GM23338 (cell line): Measurements from ENCODE around the gene SPAAR. TPM values are rescaled to one million over a fixed set of nuclear protein-coding genes. Genes with fewer than 3 reads are reported as not detected.

ENCODE experiments used
- ATAC-seq: fragments of 200-7000 bp; cut with Tn5 transposase; 3 replicates; pipeline ENCODE4 v1.9.1; 2020
- DNase-seq: peaks from one replicate; pipeline ENCODE4 v3.0.0-alpha.2; 2015; ENCODE audit warnings: low spot score
- H2AFZ ChIP-seq: fragments of 200-600 bp; sonication (generic); 2 replicates; pipeline ENCODE4 v1.8.0; 2016; ENCODE audit warnings: antibody characterized with exemption, mild to moderate bottlenecking, moderate library complexity
- H3F3A ChIP-seq: fragments of 200-600 bp; sonication (generic); replicated peaks from 2 replicates; pipeline ENCODE4 v1.8.0; 2017; ENCODE audit warnings: antibody characterized with exemption, mixed run types, low read depth
- H3K27ac ChIP-seq: fragments of 200-600 bp; sonication (generic); 2 replicates; pipeline ENCODE4 v1.6.1; 2016; ENCODE audit warnings: low read depth
- H3K27me3 ChIP-seq: fragments of 200-600 bp; sonication (generic); 2 replicates; pipeline ENCODE4 v1.8.0; 2016; ENCODE audit warnings: mild to moderate bottlenecking, mixed run types, moderate library complexity; ENCODE audit not compliant: insufficient read depth
- H3K36me3 ChIP-seq: fragments of 200-600 bp; sonication (generic); 2 replicates; pipeline ENCODE4 v1.8.0; 2016; ENCODE audit warnings: mild to moderate bottlenecking; ENCODE audit not compliant: insufficient read depth
- H3K4me1 ChIP-seq: fragments of 200-600 bp; sonication (generic); 2 replicates; pipeline ENCODE4 v1.8.0; 2016; ENCODE audit warnings: mild to moderate bottlenecking, moderate library complexity; ENCODE audit not compliant: insufficient read depth
- H3K4me2 ChIP-seq: fragments of 200-600 bp; sonication (generic); 2 replicates; pipeline ENCODE4 v1.7.1; 2017; ENCODE audit warnings: mixed run types
- H3K4me3 ChIP-seq: fragments of 200-600 bp; sonication (generic); 2 replicates; pipeline ENCODE4 v1.6.1; 2016; ENCODE audit warnings: mixed run types
- H3K79me2 ChIP-seq: fragments of 200-600 bp; sonication (generic); replicated peaks from 2 replicates; pipeline ENCODE4 v1.8.0; 2017; ENCODE audit warnings: mild to moderate bottlenecking; ENCODE audit not compliant: insufficient read depth
- H3K9me2 ChIP-seq: fragments of 200-600 bp; sonication (generic); 2 replicates; pipeline ENCODE4 v1.8.0; 2017; ENCODE audit not compliant: insufficient read depth
- H4K20me1 ChIP-seq: fragments of 200-600 bp; sonication (generic); replicated peaks from 2 replicates; pipeline ENCODE4 v1.8.0; 2017; ENCODE audit warnings: mild to moderate bottlenecking; ENCODE audit not compliant: insufficient read depth
- H3K27ac Mint-ChIP-seq: 2 replicates; pipeline ENCODE4 v1.8.0; 2020; ENCODE audit warnings: inconsistent platforms, mild to moderate bottlenecking, moderate library complexity, mixed read lengths
- H3K27me3 Mint-ChIP-seq: 3 replicates; pipeline ENCODE4 v1.8.0; 2022; ENCODE audit warnings: low read depth, mild to moderate bottlenecking, moderate library complexity, mixed read lengths, inconsistent platforms; ENCODE audit not compliant: insufficient read depth, poor library complexity
- H3K36me3 Mint-ChIP-seq: 3 replicates; pipeline ENCODE4 v1.8.0; 2021; ENCODE audit warnings: low read depth, mild to moderate bottlenecking, inconsistent platforms, moderate library complexity, mixed read lengths
- H3K4me1 Mint-ChIP-seq: 3 replicates; pipeline ENCODE4 v1.8.0; 2020; ENCODE audit warnings: mild to moderate bottlenecking, inconsistent platforms, mixed read lengths
- H3K4me3 Mint-ChIP-seq: 3 replicates; pipeline ENCODE4 v1.8.0; 2021; ENCODE audit warnings: moderate library complexity, mild to moderate bottlenecking, inconsistent platforms, mixed read lengths
- H3K9me3 Mint-ChIP-seq: 3 replicates; pipeline ENCODE4 v1.8.0; 2020; ENCODE audit warnings: moderate library complexity, mild to moderate bottlenecking, inconsistent platforms, mixed read lengths
- EZH2phosphoT487 ChIP-seq: fragments of 200-600 bp; sonication (generic); IDR thresholded peaks from one replicate; pipeline ENCODE4 v1.8.1; 2018; ENCODE audit warnings: antibody characterized with exemption; ENCODE audit not compliant: unreplicated experiment
- JUNB ChIP-seq: IDR thresholded peaks from one replicate; pipeline ENCODE4 v1.6.1; 2016; ENCODE audit warnings: antibody characterized with exemption; ENCODE audit not compliant: unreplicated experiment
- NANOG ChIP-seq: IDR thresholded peaks from 2 replicates; pipeline ENCODE4 v1.6.1; 2016; ENCODE audit warnings: antibody characterized with exemption, borderline replicate concordance
- ZNF114 ChIP-seq: fragments of 250-450 bp; sonication (Bioruptor Pico); IDR thresholded peaks from 2 replicates; pipeline ENCODE4 v1.5.0; 2020; ENCODE audit warnings: mild to moderate bottlenecking, moderate library complexity
- polyA plus RNA-seq: library from polyadenylated mRNA; unstranded; fragments of >200 nt; fragmentation: Nextera tagmentation; extraction: Ambion mirVana; gene quantifications from 2 replicates; pipeline ENCODE4 v1.2.1, GENCODE V29; 2016
- total RNA-seq: library from RNA; depleted of rRNA; stranded (reverse); fragments of >200 nt; shearing (Covaris generic); gene quantifications from 2 replicates; pipeline ENCODE4 v1.2.3, GENCODE V29; 2014
- TF ChIP-seq, protein P1 (sequence below): IDR thresholded peaks from 2 replicates; pipeline ENCODE4 v1.6.1; 2016; ENCODE audit warnings: antibody characterized with exemption
- TF ChIP-seq, protein P2 (sequence below), 2 experiments: fragments of 200-600 bp in 1 of 2; sonication (generic) in 1 of 2; conservative IDR thresholded peaks; 2 replicates each; pipeline versions ENCODE4 v1.5.1 to v1.6.1; 2016 to 2017; ENCODE audit warnings: antibody characterized with exemption in 2 of 2, low read depth in 2 of 2, mild to moderate bottlenecking in 2 of 2, moderate library complexity in 1 of 2

The SPAAR gene
- total and polyA plus RNA-seq, 2 experiments from 2014 or later: not detected

DNA sequence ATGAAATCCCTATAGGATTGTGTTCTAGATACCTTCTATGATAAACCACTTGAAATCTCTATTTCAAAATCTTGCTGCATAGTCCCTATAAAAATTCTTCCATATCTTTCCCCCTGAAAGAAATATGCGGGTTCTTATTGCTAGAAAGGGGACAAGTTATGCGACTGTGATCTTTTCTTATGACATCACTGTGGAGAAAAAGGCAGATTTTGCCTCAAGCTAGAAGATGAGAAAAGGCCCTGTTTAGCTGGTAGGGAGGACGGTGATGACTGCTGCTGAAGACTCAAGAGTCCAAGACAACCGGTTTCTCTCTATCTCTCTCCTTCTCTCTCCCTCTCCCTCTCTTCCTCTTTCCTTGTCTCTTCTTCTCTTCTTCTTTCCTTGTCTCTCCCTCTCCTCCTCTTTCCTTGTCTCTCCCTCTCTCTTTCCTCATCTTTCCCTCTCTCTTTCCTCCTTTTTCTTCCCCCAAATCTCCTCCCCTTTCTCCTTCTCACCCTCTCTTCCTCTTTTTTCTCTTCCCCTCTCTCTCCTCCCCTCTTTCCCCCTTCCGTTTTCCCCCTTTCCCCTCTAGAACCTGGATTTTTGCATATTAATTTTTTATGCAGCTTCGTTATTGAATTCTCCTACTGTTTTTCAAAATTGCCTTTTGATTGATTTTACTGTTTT, 43.4 kb downstream of the SPAAR start (continued):
- TF ChIP-seq, protein P1, sequence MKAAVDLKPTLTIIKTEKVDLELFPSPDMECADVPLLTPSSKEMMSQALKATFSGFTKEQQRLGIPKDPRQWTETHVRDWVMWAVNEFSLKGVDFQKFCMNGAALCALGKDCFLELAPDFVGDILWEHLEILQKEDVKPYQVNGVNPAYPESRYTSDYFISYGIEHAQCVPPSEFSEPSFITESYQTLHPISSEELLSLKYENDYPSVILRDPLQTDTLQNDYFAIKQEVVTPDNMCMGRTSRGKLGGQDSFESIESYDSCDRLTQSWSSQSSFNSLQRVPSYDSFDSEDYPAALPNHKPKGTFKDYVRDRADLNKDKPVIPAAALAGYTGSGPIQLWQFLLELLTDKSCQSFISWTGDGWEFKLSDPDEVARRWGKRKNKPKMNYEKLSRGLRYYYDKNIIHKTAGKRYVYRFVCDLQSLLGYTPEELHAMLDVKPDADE: no peak
- no peak for TF ChIP-seq JUNB

DNA sequence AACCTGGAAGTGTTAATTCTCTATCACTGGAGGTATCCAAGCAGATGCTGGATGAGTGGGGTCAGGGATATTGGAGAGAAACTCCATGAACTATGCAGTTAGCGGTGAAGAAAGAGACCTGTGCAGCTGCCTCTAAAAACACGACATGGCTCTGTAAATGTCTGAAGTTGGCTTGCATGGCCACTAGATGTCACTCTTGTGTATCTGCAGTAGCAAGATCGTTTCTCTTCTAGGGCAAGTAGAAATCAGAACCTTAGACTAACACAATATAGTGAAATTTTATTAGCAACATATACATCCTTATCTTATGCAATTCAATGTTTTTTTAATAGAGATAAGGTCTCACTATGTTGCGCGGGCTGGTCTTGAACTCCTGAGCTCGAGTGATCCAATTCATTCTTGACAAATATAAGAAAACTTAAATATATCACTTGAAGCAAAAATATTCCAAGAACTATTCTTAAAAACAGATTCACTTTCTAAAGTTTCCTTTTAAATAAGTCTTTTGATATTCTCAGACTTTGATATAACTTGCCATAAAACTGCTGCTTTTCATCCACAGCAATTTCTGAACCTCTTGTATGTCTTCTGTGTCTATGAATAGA, 45.8 kb downstream of the SPAAR start:
- H3K27ac ChIP-seq: no peak overlapping the region
- Mint-ChIP-seq H3K36me3 (no peaks in the 10 kb centered on the region), H3K4me3 (no peak overlapping the region), H3K9me3 (no peaks in the 10 kb centered on the region), H3K4me1 (no peaks in the 10 kb centered on the region), H3K27ac (no peak overlapping the region), H3K27me3 (peaks cover 2% of the 10 kb centered on the region)
- no peaks in the 10 kb centered on the region; the same call in 1 of the 2 replicates for H3K27me3 ChIP-seq
- no peaks in the 10 kb centered on the region for H3K4me1 ChIP-seq
- no peaks in the 10 kb centered on the region for H3K9me2 ChIP-seq
- ATAC-seq: peak; percentile 94
- H2AFZ ChIP-seq: no peak overlapping the region
- DNase-seq: peak; percentile 87
- no peaks in the 10 kb centered on the region for H3K36me3 ChIP-seq
- H3K4me2 ChIP-seq: no peak overlapping the region
- H3K79me2 ChIP-seq: no peaks in the 10 kb centered on the region
- no peak overlapping the region for H3K4me3 ChIP-seq
- no peak for TF ChIP-seq ZNF114
- TF ChIP-seq, protein P2, sequence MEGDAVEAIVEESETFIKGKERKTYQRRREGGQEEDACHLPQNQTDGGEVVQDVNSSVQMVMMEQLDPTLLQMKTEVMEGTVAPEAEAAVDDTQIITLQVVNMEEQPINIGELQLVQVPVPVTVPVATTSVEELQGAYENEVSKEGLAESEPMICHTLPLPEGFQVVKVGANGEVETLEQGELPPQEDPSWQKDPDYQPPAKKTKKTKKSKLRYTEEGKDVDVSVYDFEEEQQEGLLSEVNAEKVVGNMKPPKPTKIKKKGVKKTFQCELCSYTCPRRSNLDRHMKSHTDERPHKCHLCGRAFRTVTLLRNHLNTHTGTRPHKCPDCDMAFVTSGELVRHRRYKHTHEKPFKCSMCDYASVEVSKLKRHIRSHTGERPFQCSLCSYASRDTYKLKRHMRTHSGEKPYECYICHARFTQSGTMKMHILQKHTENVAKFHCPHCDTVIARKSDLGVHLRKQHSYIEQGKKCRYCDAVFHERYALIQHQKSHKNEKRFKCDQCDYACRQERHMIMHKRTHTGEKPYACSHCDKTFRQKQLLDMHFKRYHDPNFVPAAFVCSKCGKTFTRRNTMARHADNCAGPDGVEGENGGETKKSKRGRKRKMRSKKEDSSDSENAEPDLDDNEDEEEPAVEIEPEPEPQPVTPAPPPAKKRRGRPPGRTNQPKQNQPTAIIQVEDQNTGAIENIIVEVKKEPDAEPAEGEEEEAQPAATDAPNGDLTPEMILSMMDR (conservative IDR thresholded peaks at IDR 0.05; ENCODE audit: low read depth in 2 of 2): peak; percentile 95 to 97
- no peak for TF ChIP-seq NANOG
- H4K20me1 ChIP-seq: no peaks in the 10 kb centered on the region
- H3F3A ChIP-seq: no peaks in the 10 kb centered on the region

- H3F3A ChIP-seq: no peaks in the 10 kb centered on the region
- TF ChIP-seq, protein P1: no peak
- TF ChIP-seq ZNF114 (no peak), EZH2phosphoT487 (no peak), NANOG (no peak)
- no peak overlapping the region for H3K4me3 ChIP-seq
- H3K9me2 ChIP-seq: no peaks in the 10 kb centered on the region
- H3K36me3 ChIP-seq: no peaks in the 10 kb centered on the region
- H3K27ac Mint-ChIP-seq: no peak overlapping the region
- peaks cover 3% of the 10 kb centered on the region for H3K27me3 Mint-ChIP-seq
- no peaks in the 10 kb centered on the region for H3K9me3 Mint-ChIP-seq
- ATAC-seq: no peak
- no peak overlapping the region for H3K4me3 Mint-ChIP-seq
- no peaks in the 10 kb centered on the region for H3K4me1 Mint-ChIP-seq
- H4K20me1 ChIP-seq: no peaks in the 10 kb centered on the region
- H3K27me3 ChIP-seq: no peaks in the 10 kb centered on the region; the same call in 1 of the 2 replicates
- H3K36me3 Mint-ChIP-seq: no peaks in the 10 kb centered on the region
- H3K79me2 ChIP-seq: no peaks in the 10 kb centered on the region
- H3K27ac ChIP-seq: no peak overlapping the region
- H3K4me1 ChIP-seq: 0 out of 2 replicates have a peak, but pooled peaks cover under 1% of the 10 kb centered on the region
- H2AFZ ChIP-seq: no peak overlapping the region
- no peak overlapping the region for H3K4me2 ChIP-seq
- no peak for DNase-seq
Observed at GRCh38 chr9:35956651-35957050, 47.4 kb downstream of the SPAAR start.
